IPS DF 4.7 (cell line): ENCODE measurements around the gene RHO.

Experiments
- DNase-seq: peaks from one replicate; pipeline ENCODE4 v3.0.0-alpha.2; 2013; ENCODE audit warnings: low spot score; ENCODE audit errors: extremely low read depth

The RHO gene

GRCh38 chr3:129519896-129520715 is 8.3 kb upstream of the RHO start:
- no peak for DNase-seq

- DNase-seq, result no peak
Measured at GRCh38 chr3:129520960-129521359, 7.5 kb upstream of the RHO start.

- DNase-seq, result no peak
Measured at GRCh38 chr3:129521611-129522010, 6.8 kb upstream of the RHO start.

- DNase-seq, result no peak
Measured at GRCh38 chr3:129522953-129523352, 5.5 kb upstream of the RHO start.

GRCh38 chr3:129524081-129524480 is 4.4 kb upstream of the RHO start:
- no peak for DNase-seq

- DNase-seq, result no peak
Measured at GRCh38 chr3:129525341-129525968, 3.0 kb upstream of the RHO start.

- no peak for DNase-seq
Measured at GRCh38 chr3:129526121-129526900, 2.1 kb upstream of the RHO start.

- no peak for DNase-seq
Measured at GRCh38 chr3:129527262-129527661, 1.2 kb upstream of the RHO start.

- no peak for DNase-seq
Measured at GRCh38 chr3:129529436-129530210, 1.2 kb downstream of the RHO start.

- no peak for DNase-seq
Measured at GRCh38 chr3:129530251-129530791, 1.9 kb downstream of the RHO start.

GRCh38 chr3:129530821-129531220 is 2.4 kb downstream of the RHO start:
- no peak for DNase-seq

- DNase-seq, result no peak
Measured at GRCh38 chr3:129531699-129532098, 3.3 kb downstream of the RHO start.

GRCh38 chr3:129532261-129532660 is 3.8 kb downstream of the RHO start:
- DNase-seq, result no peak

GRCh38 chr3:129533406-129533805 is 5.0 kb downstream of the RHO start:
- DNase-seq, result no peak

- no peak for DNase-seq
Measured at GRCh38 chr3:129534428-129535027, 6.1 kb downstream of the RHO start.

- no peak for DNase-seq
Measured at GRCh38 chr3:129535075-129535474, 6.6 kb downstream of the RHO start.

- DNase-seq, result no peak
Measured at GRCh38 chr3:129536374-129536667, 7.9 kb downstream of the RHO start.

GRCh38 chr3:129536804-129537203 is 8.4 kb downstream of the RHO start:
- no peak for DNase-seq

GRCh38 chr3:129539206-129539605 is 10.8 kb downstream of the RHO start:
- DNase-seq, result no peak

GRCh38 chr3:129540776-129541516 is 12.5 kb downstream of the RHO start:
- DNase-seq, result no peak
